ENCODE results near the gene CBL.
"Not testable (repeated sequence)": the region's sequence is repeated elsewhere in the genome, so short reads cannot be mapped to it uniquely, and the experiment has no call there.

CBL gene

DNA sequence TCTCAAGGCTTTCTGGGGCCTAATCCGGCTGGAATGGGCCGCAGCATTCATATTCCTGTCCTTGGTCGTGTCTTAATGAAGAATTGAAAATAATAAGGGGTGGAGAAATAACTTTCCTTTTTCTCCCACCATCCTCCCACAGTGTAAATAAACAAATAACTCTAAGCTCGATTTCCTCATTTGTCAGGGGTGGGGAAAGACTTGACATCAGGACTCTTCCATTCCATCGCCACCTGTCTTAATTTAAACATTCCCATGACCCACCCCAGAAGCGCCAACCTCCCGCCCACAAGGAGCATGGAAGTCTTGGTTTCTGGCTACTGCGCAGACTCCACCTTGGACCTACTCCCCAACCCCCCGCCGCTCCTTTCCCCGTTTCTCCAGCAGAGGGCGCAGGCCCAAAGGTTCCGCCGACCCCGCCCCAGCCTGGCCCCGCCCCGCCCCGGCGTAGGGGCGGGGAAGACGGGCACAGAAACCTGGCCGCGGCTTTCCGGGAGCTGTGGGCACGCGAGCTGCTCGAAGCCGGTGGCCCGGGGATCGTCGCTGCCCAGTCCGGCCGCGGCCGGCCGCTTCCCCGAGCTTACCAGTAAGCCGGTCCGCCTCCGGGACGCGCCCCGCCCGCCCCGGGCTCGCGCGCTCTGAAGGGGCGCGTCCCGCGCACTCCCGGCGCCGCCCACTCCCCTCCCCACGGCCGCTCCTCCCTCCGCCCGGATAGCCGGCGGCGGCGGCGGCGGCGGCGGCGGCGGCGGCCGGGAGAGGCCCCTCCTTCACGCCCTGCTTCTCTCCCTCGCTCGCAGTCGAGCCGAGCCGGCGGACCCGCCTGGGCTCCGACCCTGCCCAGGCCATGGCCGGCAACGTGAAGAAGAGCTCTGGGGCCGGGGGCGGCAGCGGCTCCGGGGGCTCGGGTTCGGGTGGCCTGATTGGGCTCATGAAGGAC lies at the start of gene CBL:
Gene CBL (plus strand): TSS at position 766 of the 937 bp plus-strand sequence. CDS start 79 bp downstream, at position 845.
- peak; percentile 89 to 93 for DNase-seq (ENCODE audit: low read depth in 2 of 2)

DNA sequence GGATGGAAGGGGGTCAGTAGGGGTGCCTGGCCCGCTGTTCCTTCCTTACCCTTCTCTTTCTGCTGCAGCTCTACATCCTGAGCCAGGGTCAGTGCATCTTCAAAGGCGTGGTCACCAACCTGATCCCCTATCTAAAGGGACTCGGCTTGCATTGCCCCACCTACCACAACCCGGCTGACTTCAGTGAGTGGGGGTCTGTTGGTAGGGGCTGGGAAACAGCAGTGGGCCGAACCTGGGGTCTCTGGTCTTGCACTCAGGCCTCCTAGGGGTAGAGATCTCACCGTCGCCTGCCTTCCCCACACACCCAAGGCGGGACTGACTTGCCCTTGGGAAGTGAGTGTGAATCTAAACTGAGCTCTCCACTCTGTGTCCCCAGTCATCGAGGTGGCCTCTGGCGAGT lies 49.6 kb upstream of the CBL start:
- no peak for DNase-seq (ENCODE audit: low read depth in 2 of 2)

DNA sequence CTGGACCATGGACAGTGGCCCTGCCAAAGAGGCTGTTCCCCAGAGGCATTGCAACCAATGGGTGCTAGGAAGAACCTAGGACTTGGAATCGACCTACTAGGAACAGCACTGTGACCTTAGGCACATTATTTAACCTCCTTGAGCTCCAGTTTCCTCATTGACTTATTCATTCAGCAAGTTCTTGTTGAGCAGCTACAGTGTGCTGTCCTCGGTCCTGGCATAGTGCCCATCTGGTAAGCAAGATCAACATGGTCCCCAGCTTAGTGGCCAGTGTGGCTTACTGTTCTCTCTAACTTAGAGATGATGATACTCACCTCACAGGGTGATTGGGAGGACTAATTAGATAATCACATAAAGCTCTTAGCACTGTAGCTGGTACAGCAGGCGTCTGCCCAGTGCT lies 49.1 kb upstream of the CBL start:
- DNase-seq (ENCODE audit: low read depth in 2 of 2): no peak

DNA sequence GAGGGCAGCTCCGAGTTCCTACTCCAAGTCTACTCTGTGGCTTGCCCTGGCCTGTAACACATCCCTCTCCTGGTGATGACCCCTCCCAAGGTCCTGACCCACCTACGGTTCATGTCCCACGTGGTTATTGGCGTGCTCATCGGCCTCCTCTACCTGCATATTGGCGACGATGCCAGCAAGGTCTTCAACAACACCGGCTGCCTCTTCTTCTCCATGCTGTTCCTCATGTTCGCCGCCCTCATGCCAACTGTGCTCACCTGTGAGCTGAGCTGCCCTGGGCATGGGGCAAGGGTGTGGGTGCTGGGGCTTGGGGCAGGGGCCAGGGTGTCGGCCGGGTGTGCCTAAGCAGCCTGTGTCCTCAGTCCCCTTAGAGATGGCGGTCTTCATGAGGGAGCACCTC lies 47.7 kb upstream of the CBL start:
- no peak for DNase-seq (ENCODE audit: low read depth in 2 of 2)

DNA sequence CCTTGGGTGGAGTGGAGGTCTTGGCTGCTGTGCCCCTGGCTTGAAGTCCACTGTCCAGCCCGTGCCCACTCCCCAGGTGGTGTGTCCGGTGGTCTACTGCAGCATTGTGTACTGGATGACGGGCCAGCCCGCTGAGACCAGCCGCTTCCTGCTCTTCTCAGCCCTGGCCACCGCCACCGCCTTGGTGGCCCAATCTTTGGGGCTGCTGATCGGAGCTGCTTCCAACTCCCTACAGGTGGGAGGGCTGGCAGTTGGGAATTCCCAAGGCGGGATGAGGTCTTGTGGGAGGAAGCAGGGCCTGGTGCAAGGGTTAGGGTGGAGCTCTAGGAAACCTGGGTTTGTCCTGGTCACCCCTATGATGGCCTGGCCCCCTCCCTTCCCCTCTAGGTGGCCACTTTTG lies 46.0 kb upstream of the CBL start:
- no peak for DNase-seq (ENCODE audit: low read depth in 2 of 2)

DNA sequence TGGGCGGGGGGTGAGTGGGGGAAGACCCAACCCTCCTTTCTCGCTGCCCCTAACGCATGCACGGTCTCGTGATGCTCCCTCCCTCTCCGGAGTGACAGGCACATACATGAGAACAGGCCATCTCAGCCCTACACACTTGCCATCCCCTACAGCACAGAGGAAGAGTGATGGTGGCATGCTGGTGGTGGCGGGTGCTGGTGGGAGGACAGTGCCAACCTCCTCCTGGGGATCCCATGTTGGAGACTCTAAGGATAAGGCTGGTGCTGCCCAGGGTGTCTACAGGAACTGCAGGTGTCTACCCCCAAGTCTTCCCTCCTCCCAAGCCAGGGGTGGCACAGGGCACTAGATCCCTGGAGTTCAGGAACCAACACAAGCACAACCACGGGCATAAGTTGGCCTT lies 44.3 kb upstream of the CBL start:
- DNase-seq (ENCODE audit: low read depth in 2 of 2): no peak

DNA sequence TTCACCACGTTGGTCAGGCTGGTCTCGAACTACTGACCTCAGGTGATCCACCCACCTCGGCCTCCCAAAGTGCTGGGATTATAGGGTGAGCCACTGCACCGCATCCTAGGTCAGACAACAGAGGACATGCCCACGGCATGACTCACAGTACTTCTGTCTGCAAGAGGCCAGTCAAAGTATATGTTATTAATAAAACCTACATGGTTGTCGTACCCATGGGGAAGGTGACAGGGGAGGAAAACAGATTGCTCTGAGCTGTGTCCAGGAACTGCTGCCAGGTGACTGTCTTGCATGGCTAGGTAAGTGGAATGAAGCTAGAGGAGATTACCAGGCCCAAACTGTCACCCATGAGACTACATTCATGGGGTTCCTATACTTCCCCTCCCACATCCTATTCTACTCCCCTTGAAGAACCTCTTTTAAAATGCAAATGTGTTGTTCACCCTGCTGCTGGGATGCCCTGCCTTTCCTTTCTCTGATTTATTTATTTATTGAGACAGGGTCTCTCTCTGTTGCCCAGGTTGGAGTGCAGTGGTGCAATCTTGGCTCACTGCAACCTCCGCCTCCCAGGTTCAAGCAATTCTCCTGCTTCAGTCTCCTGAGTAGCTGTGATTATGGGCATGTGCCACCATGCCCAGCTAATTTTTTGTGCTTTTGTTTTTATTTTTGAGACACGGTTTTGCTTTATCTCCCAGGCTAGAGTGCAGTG lies 39.6 kb upstream of the CBL start:
- DNase-seq (ENCODE audit: low read depth in 2 of 2): no peak

DNA sequence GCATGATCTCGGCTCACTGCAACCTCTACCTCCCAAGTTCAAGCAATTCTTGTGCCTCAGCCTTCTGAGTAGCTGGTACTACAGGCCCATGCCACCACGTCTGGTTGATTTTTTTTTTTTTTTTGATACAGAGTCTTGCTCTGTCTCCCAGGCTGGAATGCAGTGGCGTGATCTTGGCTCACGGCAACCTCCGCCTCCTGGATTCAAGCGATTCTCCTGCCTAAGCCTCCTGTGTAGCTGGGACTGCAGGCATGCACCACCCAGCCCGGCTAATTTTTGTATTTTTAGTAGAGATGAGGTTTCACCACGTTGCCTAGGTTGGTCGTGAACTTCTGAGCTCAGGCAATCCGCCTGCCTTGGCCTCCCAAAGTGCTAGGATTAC lies 39.1 kb upstream of the CBL start:
- not testable (repeated sequence) for DNase-seq (ENCODE audit: low read depth in 2 of 2)

DNA sequence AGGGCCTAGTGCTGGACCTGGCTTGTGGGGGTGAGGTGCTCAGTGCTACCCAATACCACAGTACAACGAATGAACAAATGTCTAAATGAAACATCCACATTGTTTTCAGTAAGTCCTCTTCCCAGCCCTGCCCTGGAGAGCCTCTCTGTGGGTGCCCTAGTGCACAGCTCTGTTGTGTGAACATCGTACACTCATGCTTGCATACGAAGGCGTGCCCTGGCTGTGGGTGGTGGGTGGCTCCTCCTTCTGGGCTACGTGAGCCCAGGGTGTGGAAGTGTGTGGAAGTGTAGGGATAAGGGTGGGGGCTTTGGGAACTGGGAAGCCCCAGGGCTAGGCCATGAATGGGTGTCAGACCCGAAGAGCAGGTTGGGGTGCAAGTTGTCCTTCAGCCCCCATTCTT lies 38.2 kb upstream of the CBL start:
- no peak for DNase-seq (ENCODE audit: low read depth in 2 of 2)

DNA sequence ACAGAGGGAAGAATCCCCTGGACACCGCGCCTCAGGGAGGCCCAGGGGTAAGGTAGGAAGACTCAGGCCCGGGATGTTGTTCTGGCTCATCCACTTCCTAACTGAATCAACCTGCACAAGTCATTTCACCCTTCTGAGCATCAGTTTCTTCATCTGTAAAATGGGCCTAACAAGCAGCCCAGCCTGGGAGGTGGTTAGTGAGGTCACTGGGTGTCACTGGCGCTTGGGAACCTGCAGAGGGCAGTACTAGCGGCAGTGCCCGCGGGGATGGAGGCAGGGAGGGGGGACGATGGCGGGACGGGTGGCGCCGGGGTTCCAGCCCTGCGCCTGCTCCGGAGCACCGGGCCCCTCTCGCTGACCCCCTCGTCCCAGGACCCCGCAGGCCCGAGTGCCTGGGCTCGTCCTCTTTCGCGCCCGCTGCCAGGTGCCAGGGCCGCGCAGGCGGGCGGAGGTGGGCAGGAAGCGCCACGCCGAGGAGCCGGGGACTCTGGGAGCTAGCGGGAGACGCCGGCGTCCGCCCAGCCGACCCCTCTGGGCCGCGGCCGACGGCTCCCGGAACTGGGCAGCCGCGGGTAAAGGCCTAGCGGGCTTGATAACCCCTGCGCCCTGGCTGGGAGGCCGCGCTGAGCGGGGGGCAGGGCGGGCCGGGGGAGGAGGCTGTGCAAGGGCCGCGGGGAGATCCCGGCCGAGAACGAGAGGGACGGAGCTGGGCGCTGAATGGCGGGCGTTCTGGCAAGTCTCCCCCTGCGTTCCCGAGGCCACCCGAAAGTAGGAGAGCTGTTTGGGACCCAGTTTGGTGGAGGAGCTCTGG lies 37.5 kb upstream of the CBL start, which contains the start of gene NLRX1:
Gene NLRX1 (plus strand): TSS at position 255 of the 811 bp plus-strand sequence. CDS start 2,679 bp downstream, outside the sequence.
- peak; percentile 58 to 65 for DNase-seq (ENCODE audit: low read depth in 2 of 2)

DNA sequence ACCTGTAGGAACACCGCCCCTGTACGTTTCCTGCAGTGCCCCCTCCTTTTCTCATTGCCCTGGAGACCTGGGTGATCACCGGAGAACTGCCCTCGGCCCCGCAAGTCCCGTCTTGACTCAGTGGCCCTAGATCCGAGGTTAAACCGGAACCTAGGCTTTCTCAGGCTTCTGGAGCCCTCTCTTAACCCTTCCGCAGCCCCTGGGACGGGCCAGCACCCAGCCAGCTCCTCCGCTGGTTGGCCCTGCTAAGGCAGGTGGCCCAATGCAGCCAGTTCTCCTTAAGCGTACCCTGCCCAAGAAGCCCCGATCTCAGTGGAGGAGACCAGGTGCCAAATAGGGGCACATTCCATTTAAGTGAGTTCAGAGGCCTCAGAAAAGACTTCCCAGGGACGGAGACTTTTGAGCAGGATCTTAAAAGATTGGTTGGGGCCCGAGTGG lies 36.8 kb upstream of the CBL start:
- DNase-seq (ENCODE audit: low read depth in 2 of 2): no peak

DNA sequence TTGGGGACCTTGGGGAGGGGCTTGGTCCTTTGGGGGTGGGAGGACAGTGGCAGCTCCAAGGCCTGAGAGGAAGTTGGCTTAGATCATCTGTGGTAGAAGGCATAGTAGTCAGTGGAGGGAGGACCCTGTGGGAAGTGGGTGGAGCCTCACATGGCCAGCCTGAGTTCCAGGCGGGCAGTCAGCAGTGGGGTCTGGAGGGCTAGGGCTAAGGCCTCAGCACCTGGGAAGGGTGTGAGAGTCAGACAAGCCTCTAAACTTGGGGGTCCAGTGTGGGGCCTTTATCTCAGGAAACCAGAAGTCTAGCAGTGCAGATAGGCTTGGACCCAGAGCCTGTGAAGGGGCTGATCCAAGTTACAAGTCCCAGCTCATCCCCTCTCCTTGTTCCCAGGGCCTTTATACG lies 33.6 kb upstream of the CBL start:
- DNase-seq (ENCODE audit: low read depth in 2 of 2): no peak

DNA sequence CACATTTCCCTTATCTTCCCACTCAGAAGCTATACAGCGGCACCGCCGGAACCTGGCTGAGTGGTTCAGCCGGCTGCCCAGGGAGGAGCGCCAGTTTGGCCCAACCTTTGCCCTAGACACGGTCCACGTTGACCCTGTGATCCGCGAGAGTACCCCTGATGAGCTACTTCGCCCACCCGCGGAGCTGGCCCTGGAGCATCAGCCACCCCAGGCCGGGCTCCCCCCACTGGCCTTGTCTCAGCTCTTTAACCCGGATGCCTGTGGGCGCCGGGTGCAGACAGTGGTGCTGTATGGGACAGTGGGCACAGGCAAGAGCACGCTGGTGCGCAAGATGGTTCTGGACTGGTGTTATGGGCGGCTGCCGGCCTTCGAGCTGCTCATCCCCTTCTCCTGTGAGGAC lies 32.7 kb upstream of the CBL start:
- DNase-seq (ENCODE audit: low read depth in 2 of 2): no peak

DNA sequence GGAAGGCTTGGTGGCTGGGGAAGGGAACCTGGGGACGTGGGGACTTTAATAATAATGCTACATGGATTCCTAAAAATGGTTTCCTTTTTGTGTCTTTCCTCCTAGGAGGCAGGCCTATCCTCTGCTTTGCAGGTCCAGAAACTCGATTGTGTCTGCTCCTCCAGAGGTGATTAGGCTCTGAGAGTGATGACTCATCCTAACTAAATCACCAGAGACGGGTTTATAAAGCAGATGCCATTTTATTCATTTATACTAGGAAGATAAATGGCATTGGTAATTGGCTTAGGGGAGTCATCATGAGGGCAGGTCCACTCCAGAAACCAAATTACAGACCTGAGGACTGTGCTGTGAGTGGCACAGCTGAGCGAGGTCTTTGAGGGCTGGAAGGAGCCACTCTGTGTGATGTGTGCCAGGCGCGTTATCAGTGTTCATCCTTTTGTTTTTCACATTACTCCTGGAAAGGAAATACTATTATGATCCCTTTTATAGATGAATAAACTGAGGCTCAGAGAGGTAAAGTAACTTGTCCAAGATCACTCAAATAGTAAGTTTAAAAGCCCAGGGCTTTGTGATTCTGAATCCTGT lies 30.6 kb upstream of the CBL start:
- DNase-seq (ENCODE audit: low read depth in 2 of 2): no peak

DNA sequence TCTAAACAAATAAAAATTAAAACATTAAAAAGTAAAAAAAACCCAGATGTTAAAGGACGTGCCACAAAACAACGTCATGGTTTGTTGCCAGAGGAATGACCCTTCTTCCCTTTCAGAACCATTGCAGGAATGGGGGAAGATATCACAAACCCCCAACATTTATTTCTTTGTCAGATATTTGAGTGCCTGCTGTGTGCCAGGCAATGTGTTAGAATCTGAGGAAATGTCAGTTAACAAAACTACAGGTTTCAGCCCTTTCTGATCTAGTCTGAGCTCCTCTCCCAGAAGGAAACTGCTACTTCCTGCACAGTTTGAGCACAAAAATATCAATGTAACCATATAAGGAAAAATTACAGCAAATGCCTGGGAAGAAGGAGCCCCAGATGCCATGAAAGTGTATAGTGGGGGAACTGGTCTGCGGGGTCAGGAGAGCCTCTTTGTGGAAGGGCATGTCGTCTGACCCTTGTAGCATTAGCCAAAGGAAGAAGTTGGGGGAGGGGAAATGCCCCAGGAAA lies 27.9 kb upstream of the CBL start:
- no peak for DNase-seq (ENCODE audit: low read depth in 2 of 2)

DNA sequence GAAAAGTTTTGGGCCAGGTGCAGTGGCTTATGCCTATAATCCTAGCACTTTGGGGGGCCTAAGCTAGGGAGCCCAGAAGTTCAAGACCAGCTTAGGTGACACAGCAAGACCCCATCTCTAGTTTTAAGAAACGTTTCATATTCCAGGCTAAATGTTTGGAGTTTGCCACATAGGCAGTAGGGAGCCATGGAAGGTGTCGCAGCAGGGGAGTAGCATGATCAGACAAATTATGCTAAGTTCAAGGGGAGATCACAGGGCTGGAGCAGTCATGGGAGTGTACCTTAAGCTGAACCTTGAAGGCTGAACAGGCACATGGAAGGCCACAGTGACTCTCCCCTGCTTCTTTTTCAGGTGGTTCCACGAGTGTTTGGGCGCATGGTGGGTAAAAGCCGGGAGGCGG lies 26.8 kb upstream of the CBL start:
- no peak for DNase-seq (ENCODE audit: low read depth in 2 of 2)

DNA sequence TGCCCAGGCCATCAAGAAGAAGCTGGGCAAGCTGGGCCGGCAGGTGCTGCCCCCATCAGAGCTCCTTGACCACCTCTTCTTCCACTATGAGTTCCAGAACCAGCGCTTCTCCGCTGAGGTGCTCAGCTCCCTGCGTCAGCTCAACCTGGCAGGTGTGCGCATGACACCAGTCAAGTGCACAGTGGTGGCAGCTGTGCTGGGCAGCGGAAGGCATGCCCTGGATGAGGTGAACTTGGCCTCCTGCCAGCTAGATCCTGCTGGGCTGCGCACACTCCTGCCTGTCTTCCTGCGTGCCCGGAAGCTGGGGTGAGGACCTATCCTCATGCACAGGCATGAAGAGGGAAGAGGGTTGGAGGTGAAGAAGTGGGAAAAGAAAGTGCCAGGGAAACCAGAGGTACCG lies 26.2 kb upstream of the CBL start:
- no peak for DNase-seq (ENCODE audit: low read depth in 2 of 2)

DNA sequence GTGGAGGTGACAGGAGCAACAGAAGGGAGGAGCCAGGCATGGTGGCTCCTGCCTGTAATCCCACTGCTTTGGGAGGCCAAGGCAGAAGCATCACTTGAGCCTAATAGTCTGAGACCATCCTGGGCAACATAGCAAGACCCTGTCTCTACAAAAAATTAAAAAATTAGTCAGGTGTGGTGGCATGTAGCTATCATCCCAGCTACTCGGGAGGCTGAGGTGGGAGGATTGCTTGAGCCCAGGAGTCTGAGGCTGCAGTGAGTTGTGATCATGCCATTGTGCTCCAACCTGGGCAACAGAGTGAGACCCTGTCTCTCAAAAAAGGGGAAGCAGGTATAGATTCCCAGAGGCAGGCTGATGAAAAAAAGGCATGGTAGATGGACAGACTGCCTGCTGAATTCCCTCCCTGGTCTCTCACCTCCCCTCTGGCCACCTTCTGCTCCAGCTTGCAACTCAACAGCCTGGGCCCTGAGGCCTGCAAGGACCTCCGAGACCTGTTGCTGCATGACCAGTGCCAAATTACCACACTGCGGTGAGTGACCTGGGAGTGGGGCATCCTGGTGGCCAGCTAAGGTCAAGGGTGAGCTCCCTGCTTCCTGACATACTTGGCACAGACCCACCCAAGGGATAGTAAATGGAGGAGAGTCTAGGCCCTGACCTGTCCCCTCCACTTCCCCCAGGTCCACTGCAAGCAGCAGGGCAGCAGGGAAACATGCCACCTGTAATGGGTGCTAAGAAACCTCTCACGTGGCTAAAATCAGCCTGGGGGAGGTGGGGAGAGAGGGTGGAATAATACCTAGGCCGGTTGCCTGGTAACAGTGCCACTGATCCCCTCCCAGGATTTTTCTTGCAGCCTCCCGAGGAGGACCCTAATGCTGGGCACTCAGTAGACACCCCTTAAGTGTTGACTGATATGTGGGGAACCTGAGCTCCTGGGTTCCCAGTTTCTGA lies 25.1 kb upstream of the CBL start:
- DNase-seq (ENCODE audit: low read depth in 2 of 2): no peak

DNA sequence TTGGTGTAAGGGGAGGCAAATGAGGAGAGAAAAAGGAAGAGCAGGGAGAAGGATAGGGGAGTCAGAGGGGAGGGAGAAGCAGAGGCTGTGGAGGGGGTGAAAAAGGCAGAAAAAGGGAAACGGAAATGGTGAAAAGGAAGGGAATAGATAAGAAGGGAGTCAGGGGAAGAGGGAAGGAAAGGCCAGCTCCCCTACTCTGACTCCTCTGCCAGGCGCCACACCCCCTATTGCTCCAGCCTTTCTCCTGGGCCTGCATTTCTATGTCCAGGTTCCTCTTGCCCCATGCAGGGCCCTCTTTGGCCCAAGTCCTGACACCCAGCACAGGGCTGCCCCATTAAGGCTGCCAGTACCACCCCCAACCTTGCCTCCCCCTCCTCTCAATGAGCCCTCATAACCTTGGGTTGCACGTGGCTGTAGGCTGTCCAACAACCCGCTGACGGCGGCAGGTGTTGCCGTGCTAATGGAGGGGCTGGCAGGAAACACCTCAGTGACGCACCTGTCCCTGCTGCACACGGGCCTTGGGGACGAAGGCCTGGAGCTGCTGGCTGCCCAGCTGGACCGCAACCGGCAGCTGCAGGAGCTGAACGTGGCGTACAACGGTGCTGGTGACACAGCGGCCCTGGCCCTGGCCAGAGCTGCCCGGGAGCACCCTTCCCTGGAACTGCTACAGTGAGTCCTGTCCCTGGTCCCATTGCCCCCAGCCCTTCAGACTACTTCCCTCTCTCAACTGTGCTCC lies 24.3 kb upstream of the CBL start:
- no peak for DNase-seq (ENCODE audit: low read depth in 2 of 2)

DNA sequence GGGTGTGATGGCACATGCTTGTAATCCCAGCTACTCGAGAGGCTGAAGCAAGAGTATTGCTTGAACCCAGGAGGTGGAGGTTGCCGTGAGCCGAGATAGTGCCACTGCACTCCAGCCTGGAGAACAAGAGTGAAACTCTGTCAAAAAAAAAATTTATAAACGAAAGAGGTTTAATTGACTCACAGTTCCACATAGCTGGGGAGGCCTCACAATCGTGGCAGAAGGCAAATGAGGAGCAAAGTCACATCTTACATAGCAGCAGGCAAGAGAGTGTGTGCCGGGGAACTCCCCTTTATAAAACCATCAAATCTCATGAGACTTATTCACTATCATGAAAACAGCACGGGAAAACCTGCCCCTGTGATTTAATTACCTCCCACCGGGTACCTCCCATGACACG lies 21.7 kb upstream of the CBL start:
- DNase-seq (ENCODE audit: low read depth in 2 of 2): not testable (repeated sequence)
